ENCODE results near the gene NKX2-1.

The NKX2-1 gene

DNA sequence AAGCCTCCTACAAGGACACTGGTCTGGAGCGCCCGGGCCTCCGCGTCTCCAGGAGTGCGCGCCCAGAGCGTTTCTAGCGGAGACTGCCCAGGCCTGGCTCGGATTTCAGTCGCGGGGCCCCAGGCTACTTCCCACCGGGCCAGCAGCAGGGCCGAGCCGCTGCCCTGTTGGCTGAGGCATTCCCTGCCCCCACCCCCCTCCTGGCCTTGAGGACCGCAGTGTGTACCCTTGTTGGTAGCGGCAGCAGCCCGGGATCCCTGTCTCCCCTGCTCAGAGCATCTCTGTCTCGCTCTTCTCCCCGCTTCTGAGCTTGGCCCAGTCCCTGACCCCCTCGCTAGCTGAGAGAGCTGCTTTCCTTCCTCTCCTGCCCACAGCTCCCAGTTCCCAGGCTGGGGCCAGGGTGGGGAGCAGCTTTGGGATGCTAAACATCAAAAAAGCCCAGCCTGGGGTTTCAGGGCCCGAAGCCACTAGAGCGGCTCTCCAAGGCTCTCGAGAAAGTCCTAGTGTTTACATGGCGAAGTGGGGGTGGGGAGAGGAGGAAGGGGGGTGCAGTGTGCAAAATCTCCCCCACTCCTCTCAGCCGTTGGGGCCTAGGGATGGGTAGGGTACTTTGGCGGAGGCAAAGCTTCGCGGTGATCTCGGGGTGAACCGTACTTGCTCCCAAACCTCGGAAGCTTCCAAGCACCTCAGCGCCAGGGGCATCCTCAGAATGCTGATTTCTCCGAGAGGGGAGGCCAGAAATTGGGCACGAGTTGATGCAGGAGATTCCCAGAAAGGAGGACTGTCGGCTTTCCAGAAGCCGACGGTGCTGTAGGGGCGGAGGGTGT, 6.4 kb downstream of the NKX2-1 start:
- H3K4me3 ChIP-seq (replicated peaks in 1 of 2; ENCODE audit: low read depth in 2 of 2, low read length in 2 of 2): no peak overlapping the region
- TF ChIP-seq, protein P1, sequence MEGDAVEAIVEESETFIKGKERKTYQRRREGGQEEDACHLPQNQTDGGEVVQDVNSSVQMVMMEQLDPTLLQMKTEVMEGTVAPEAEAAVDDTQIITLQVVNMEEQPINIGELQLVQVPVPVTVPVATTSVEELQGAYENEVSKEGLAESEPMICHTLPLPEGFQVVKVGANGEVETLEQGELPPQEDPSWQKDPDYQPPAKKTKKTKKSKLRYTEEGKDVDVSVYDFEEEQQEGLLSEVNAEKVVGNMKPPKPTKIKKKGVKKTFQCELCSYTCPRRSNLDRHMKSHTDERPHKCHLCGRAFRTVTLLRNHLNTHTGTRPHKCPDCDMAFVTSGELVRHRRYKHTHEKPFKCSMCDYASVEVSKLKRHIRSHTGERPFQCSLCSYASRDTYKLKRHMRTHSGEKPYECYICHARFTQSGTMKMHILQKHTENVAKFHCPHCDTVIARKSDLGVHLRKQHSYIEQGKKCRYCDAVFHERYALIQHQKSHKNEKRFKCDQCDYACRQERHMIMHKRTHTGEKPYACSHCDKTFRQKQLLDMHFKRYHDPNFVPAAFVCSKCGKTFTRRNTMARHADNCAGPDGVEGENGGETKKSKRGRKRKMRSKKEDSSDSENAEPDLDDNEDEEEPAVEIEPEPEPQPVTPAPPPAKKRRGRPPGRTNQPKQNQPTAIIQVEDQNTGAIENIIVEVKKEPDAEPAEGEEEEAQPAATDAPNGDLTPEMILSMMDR (IDR thresholded peaks at IDR 0.05; ENCODE audit: low read depth, low read length): no peak
- no peak for DNase-seq (ENCODE audit: low read depth in 2 of 2)

DNA sequence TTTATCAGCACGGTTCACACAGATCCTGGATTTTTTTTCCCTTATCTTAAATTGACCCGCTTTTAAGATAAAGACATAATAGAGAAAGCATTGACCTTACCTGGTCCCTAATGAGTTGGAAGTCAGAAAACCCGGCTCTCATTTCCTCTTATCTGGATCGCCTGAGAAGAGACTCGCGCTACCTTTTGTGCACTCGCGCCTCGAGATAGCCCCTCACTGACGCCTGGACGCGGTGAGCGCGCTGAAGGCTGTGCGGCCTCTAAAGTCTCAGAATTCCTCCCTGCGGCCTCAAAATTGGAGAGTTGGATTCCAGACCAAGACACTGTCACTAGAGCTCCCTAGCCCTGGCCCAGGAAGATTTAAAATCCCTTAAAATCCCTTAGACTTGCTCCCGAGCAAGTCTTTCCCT, 7.0 kb downstream of the NKX2-1 start:
- no peak for DNase-seq (ENCODE audit: low read depth in 2 of 2)
- no peak overlapping the region for H3K4me3 ChIP-seq (replicated peaks in 1 of 2; ENCODE audit: low read depth in 2 of 2, low read length in 2 of 2)
- TF ChIP-seq, protein P1 (IDR thresholded peaks at IDR 0.05; ENCODE audit: low read depth, low read length): no peak

DNA sequence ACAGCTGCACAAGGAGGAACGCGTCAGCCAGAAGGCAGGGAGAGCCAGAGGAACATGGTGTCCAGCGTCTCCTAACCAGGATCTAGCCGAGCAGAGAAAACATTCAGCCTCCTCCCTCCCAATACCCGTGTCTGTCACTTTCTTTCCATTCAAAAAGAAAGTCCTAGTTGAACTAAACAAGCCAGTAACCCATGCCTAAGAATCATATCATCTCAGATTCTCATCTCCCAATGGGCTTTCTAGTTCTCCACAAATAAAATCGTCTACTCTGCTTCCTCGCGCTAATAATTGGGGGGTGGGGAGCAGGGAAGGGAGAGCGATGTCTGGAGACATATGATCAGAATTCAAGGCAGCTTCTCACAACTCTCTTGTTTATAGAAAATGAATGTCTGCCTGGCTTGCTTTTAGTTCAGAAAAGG, 7.4 kb downstream of the NKX2-1 start:
- no peak for DNase-seq (ENCODE audit: low read depth in 2 of 2)
- no peak overlapping the region for H3K4me3 ChIP-seq (replicated peaks in 1 of 2; ENCODE audit: low read depth in 2 of 2, low read length in 2 of 2)
- TF ChIP-seq, protein P1 (IDR thresholded peaks at IDR 0.05; ENCODE audit: low read depth, low read length): no peak

DNA sequence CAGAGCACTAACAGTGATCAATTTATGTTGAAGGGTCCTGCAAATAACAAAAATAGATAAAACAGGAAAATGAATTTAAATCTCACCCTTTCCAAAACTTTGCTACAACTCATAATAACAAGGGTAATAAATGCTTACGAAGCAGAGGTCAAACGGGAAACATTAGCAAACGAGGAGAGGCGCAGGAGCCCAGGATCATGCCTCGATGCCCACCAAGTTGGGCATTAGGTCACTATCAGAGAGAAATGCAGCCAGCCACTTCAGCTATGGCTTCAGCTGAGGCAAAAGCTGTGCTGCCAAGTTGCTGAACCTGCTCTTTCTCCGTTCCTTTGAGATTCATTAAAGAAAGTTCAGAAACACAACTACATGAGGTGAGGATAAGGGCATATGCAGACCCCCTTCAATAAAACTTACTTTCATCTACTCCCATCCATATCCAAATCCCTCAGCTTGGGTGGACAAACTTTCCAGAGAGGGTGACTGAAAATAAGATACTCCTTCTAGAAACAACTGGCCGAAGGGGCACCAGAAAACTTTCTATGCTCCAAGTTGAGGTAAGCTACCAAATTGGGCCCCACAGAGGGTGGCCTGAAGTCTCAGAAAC, 7.9 kb downstream of the NKX2-1 start:
- TF ChIP-seq, protein P1 (IDR thresholded peaks at IDR 0.05; ENCODE audit: low read depth, low read length): no peak
- DNase-seq (ENCODE audit: low read depth in 2 of 2): no peak
- H3K4me3 ChIP-seq (replicated peaks in 1 of 2; ENCODE audit: low read depth in 2 of 2, low read length in 2 of 2): no peak overlapping the region

DNA sequence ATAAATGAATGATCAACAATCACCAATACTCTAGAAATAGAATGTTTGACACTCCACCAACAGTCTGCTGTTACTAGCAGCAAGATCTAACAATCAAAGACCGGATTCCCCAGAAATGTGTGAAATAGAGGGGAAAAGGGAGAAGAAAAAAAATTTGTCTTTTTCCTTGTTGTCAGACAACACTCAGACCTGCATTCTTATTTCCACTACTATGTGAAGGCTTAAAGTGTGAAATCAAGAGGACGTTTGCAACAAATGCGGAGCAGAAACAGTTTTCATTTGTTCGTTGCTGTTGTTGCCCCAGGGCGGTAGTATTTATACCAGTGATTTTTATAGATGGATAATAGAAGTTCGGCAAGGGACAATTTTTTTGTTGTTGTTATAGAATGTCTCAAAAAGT, 9.2 kb downstream of the NKX2-1 start:
- H3K4me3 ChIP-seq (replicated peaks in 1 of 2; ENCODE audit: low read depth in 2 of 2, low read length in 2 of 2): no peak overlapping the region
- no peak for DNase-seq (ENCODE audit: low read depth in 2 of 2)
- TF ChIP-seq, protein P1 (IDR thresholded peaks at IDR 0.05; ENCODE audit: low read depth, low read length): no peak

DNA sequence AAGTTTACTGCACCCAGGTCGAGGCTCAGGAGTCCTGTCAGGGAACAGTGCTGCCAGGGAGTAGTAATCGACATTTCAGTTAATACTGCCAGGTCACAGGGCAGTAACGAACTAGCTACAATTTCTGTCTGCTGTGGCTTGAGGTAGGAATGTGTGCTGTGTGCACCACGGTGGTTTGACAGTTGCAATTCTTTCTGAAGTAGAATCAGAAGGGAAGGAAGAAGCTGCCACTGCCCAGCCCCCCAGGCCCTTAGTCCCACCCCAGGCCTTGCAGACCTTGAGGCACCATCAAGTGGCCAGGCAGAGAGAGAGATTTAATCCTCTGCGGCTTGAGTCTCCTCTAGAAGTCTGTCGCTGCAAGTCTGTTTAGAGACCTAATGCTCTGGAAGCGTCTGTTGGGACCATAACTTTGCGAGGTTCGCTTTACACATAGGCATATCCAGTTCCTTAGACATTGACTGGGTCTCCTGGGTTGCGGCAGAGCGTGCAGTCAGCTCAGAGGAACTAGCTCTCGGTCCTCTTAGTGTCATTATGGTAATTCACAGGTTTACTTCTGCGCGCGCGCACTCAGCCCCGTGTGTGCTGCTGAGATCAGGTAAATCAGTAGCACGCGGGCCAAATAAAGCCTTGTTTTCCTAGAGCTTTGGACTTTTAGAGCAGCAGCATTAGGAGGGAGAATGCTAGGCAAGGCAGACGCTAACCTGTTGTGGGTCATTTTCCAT, 9.8 kb downstream of the NKX2-1 start:
- DNase-seq (ENCODE audit: low read depth in 2 of 2): no peak
- TF ChIP-seq, protein P1 (IDR thresholded peaks at IDR 0.05; ENCODE audit: low read depth, low read length): no peak
- H3K4me3 ChIP-seq (replicated peaks in 1 of 2; ENCODE audit: low read depth in 2 of 2, low read length in 2 of 2): no peak overlapping the region
